DMS 273 (cell line): ENCODE results near the gene CCNL2.
"Not testable (repeated sequence)": the region's sequence is repeated elsewhere in the genome, so short reads cannot be mapped to it uniquely, and the experiment has no call there.

ENCODE experiments used
- DNase-seq: peaks from one replicate; lab custom pipeline; 2025; ENCODE audit not compliant: unreplicated experiment; lab: John Stamatoyannopoulos, UW

Gene CCNL2

GRCh38 chr1:1401457-1402010 is 2.4 kb upstream of the CCNL2 start:
- DNase-seq = no peak

- no peak for DNase-seq
Observed at GRCh38 chr1:1400576-1401456, 1.7 kb upstream of the CCNL2 start.

GRCh38 chr1:1399872-1400575 is 889 bp upstream of the CCNL2 start:
- DNase-seq = no peak

- DNase-seq = no peak
Observed at GRCh38 chr1:1398677-1399186, 403 bp downstream of the CCNL2 start.

GRCh38 chr1:1397839-1398523 is 1.2 kb downstream of the CCNL2 start:
- no peak for DNase-seq

GRCh38 chr1:1395166-1395565 is 4.0 kb downstream of the CCNL2 start:
- no peak for DNase-seq

GRCh38 chr1:1394116-1394515 is 5.0 kb downstream of the CCNL2 start:
- no peak for DNase-seq

GRCh38 chr1:1393428-1393827 is 5.7 kb downstream of the CCNL2 start:
- no peak for DNase-seq

GRCh38 chr1:1393014-1393413 is 6.1 kb downstream of the CCNL2 start:
- no peak for DNase-seq

- DNase-seq = no peak
Observed at GRCh38 chr1:1391225-1391624, 7.9 kb downstream of the CCNL2 start.

- DNase-seq = no peak
Observed at GRCh38 chr1:1390675-1391074, 8.5 kb downstream of the CCNL2 start.

GRCh38 chr1:1388078-1388472 is 11.1 kb downstream of the CCNL2 start:
- DNase-seq = no peak

- no peak for DNase-seq
Observed at GRCh38 chr1:1387098-1388077, 11.7 kb downstream of the CCNL2 start.

- DNase-seq = no peak
Observed at GRCh38 chr1:1385931-1386330, 13.2 kb downstream of the CCNL2 start.

GRCh38 chr1:1385339-1385738 is 13.8 kb downstream of the CCNL2 start:
- DNase-seq = not testable (repeated sequence)

- no peak for DNase-seq
Observed at GRCh38 chr1:1381294-1381693, 17.8 kb downstream of the CCNL2 start.

- DNase-seq = no peak
Observed at GRCh38 chr1:1380860-1381259, 18.3 kb downstream of the CCNL2 start.

- no peak for DNase-seq
Observed at GRCh38 chr1:1377540-1378205, 21.5 kb downstream of the CCNL2 start.

- DNase-seq = no peak
Observed at GRCh38 chr1:1376551-1377226, 22.4 kb downstream of the CCNL2 start.
